KMS-11 (cell line): ENCODE results near the gene KRTAP9-8.
"Not testable (repeated sequence)": the region's sequence is repeated elsewhere in the genome, so short reads cannot be mapped to it uniquely, and the experiment has no call there.

Experiments
- H2AFZ ChIP-seq: fragments of 200-600 bp; sonication (generic); 2 replicates; pipeline ENCODE4 v1.6.1; 2016; ENCODE audit warnings: antibody characterized with exemption, mixed run types, low read depth
- H3K27ac ChIP-seq: fragments of 200-600 bp; sonication (generic); 2 replicates; pipeline ENCODE4 v1.6.1; 2016; ENCODE audit warnings: mild to moderate bottlenecking, mixed run types
- H3K27me3 ChIP-seq: fragments of 200-600 bp; sonication (generic); 2 replicates; pipeline ENCODE4 v1.6.1; 2017; ENCODE audit warnings: mild to moderate bottlenecking, low read depth, mixed run types, moderate library complexity; ENCODE audit not compliant: insufficient read depth
- H3K36me3 ChIP-seq: fragments of 200-600 bp; sonication (generic); 2 replicates; pipeline ENCODE4 v1.6.1; 2017; ENCODE audit warnings: mild to moderate bottlenecking, mixed run types; ENCODE audit not compliant: insufficient read depth
- H3K4me1 ChIP-seq: fragments of 200-600 bp; sonication (generic); 2 replicates; pipeline ENCODE4 v1.6.1; 2016; ENCODE audit warnings: mild to moderate bottlenecking, low read depth, mixed run types; ENCODE audit not compliant: poor library complexity, severe bottlenecking
- H3K4me2 ChIP-seq: fragments of 200-600 bp; sonication (generic); 2 replicates; pipeline ENCODE4 v1.7.0; 2016; ENCODE audit warnings: mild to moderate bottlenecking, mixed run types
- H3K4me3 ChIP-seq: fragments of 200-600 bp; sonication (generic); IDR thresholded peaks from 2 replicates; pipeline ENCODE4 v1.6.1; 2017; ENCODE audit warnings: low read depth, low read length, mixed read lengths; ENCODE audit not compliant: insufficient read depth
- H3K79me2 ChIP-seq: fragments of 200-600 bp; sonication (generic); 2 replicates; pipeline ENCODE4 v1.6.1; 2016; ENCODE audit warnings: low read depth, mixed run types; ENCODE audit not compliant: insufficient read depth
- H3K9ac ChIP-seq: fragments of 200-600 bp; sonication (generic); 2 replicates; pipeline ENCODE4 v1.6.1; 2016; ENCODE audit warnings: mild to moderate bottlenecking, mixed run types
- H4K20me1 ChIP-seq: fragments of 200-600 bp; sonication (generic); 2 replicates; pipeline ENCODE4 v1.6.1; 2016; ENCODE audit warnings: mild to moderate bottlenecking, mixed run types; ENCODE audit not compliant: insufficient read depth
- TF ChIP-seq, protein P1 (sequence below): fragments of 200-600 bp; sonication (generic); conservative IDR thresholded peaks from 2 replicates; pipeline ENCODE4 v1.6.1; 2017; ENCODE audit warnings: low read depth, mild to moderate bottlenecking, antibody characterized with exemption, low read length, moderate library complexity, mixed read lengths

KRTAP9-8 gene

DNA sequence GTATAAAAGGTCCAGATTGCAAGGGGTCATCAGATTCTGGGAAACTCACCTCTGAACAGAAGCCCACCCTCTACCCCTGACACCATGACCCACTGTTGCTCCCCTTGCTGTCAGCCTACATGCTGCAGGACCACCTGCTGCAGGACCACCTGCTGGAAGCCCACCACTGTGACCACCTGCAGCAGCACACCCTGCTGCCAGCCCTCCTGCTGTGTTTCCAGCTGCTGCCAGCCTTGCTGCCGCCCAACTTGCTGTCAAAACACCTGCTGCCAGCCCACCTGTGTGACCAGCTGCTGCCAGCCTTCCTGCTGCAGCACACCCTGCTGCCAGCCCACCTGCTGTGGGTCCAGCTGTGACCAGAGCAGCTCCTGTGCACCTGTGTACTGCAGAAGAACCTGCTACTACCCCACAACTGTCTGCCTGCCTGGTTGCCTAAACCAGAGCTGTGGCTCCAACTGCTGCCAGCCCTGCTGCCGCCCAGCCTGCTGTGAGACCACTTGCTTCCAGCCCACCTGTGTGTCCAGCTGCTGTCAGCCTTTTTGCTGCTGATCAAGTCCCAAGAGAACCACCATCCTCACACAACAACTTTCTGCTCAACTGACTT, 11.9 kb downstream of the KRTAP9-8 start, which contains the start of gene KRTAP9-4:
KRTAP9-4 (plus strand) TSS at position 51 of the 604 bp plus-strand sequence; CDS start at position 85, 34 bp downstream.
- H3K9ac ChIP-seq, H3K4me2 ChIP-seq, H3K4me3 ChIP-seq, H3K79me2 ChIP-seq, H3K36me3 ChIP-seq, H3K27ac ChIP-seq, H4K20me1 ChIP-seq, H2AFZ ChIP-seq, H3K27me3 ChIP-seq, H3K4me1 ChIP-seq: not testable (repeated sequence)

- H3K4me2 ChIP-seq = no peak overlapping the region
- no peaks in the 10 kb centered on the region for H3K27me3 ChIP-seq
- no peaks in the 10 kb centered on the region for H3K36me3 ChIP-seq
- no peak overlapping the region for H3K27ac ChIP-seq
- no peak overlapping the region for H2AFZ ChIP-seq
- H4K20me1 ChIP-seq = no peaks in the 10 kb centered on the region
- H3K4me1 ChIP-seq = no peaks in the 10 kb centered on the region
- no peak overlapping the region for H3K4me3 ChIP-seq
- no peak overlapping the region for H3K9ac ChIP-seq
- TF ChIP-seq, protein P1, sequence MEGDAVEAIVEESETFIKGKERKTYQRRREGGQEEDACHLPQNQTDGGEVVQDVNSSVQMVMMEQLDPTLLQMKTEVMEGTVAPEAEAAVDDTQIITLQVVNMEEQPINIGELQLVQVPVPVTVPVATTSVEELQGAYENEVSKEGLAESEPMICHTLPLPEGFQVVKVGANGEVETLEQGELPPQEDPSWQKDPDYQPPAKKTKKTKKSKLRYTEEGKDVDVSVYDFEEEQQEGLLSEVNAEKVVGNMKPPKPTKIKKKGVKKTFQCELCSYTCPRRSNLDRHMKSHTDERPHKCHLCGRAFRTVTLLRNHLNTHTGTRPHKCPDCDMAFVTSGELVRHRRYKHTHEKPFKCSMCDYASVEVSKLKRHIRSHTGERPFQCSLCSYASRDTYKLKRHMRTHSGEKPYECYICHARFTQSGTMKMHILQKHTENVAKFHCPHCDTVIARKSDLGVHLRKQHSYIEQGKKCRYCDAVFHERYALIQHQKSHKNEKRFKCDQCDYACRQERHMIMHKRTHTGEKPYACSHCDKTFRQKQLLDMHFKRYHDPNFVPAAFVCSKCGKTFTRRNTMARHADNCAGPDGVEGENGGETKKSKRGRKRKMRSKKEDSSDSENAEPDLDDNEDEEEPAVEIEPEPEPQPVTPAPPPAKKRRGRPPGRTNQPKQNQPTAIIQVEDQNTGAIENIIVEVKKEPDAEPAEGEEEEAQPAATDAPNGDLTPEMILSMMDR = no peak
- H3K79me2 ChIP-seq = no peaks in the 10 kb centered on the region
Observed at GRCh38 chr17:41251261-41251660, 13.5 kb downstream of the KRTAP9-8 start.

DNA sequence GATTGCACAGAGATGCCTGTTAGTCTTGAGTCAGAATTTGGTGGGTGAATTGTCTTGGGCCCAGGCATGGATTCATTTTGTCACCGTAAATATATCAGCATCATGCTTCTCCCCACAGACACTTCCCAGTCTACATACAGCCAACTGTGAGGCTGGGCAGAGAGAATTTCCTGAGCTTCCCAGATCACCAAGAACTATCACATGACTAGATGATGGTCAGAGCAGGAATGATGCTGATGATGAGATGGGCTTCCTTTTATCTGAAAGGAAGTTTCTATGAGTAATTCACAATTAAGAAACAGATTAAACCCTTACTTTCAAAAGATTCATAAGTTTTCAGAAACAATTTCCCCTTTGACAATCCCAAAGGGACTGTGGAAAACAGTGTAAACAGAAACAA, 17.1 kb downstream of the KRTAP9-8 start:
- H3K4me2 ChIP-seq = no peak overlapping the region
- no peak overlapping the region for H3K4me3 ChIP-seq
- no peaks in the 10 kb centered on the region for H3K4me1 ChIP-seq
- no peaks in the 10 kb centered on the region for H3K79me2 ChIP-seq
- TF ChIP-seq, protein P1 = no peak
- H3K36me3 ChIP-seq = no peaks in the 10 kb centered on the region
- H2AFZ ChIP-seq = no peak overlapping the region
- H3K27me3 ChIP-seq = no peaks in the 10 kb centered on the region
- no peak overlapping the region for H3K9ac ChIP-seq
- H4K20me1 ChIP-seq = no peaks in the 10 kb centered on the region
- H3K27ac ChIP-seq = no peak overlapping the region

DNA sequence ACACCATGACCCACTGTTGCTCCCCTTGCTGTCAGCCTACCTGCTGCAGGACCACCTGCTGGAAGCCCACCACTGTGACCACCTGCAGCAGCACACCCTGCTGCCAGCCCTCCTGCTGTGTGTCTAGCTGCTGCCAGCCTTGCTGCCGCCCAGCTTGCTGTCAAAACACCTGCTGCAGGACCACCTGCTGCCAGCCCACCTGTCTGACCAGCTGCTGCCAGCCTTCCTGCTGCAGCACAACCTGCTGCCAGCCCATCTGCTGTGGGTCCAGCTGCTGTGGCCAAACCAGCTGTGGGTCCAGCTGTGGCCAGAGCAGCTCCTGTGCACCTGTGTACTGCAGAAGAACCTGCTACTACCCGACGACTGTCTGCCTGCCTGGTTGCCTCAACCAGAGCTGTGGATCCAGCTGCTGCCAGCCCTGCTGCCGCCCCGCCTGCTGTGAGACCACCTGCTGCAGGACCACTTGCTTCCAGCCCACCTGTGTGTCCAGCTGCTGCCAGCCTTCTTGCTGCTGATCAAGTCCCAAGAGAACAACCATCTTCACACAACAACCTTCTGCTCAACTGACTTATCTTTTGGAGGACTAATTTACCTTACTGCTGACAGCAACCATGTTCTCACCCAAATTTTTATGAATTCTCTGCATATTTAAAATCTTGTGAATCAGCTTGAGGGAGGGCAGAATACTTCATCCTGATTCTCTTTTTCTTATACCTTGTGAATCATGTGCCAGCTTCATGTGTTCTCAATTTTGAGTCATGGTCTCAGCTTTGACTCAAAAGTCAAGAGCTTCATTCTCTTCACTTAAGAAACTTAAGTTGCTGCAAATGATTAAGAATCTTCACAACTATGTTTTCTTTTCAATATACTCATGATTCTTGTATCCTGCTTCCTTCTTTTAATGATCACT, 17.8 kb downstream of the KRTAP9-8 start, which contains the start of gene KRTAP9-9:
KRTAP9-9 (plus strand) TSS at position 4 of the 910 bp plus-strand sequence.
- not testable (repeated sequence) for H2AFZ ChIP-seq, H3K27ac ChIP-seq, H3K9ac ChIP-seq, H3K36me3 ChIP-seq, H3K27me3 ChIP-seq, H4K20me1 ChIP-seq, H3K79me2 ChIP-seq, H3K4me3 ChIP-seq, H3K4me2 ChIP-seq, H3K4me1 ChIP-seq

DNA sequence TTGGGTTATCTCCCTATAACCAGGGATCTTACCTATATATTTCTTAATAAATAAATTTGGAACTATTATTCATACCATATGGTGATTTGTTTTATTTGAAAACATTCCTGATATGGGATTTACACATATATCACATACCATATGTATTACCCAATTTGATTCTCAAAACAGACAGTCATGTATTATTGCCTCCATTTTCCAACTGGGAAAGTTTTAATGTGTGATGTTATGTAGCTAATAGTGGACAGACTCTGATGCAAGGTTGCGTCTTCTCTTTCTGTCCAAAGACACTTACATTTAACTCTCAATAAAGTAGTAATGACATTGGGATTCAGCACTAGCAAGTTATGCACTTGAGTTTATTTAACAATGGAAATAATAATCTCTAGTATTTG, 18.5 kb downstream of the KRTAP9-8 start:
- Histone ChIP-seq H4K20me1 (no peaks in the 10 kb centered on the region), H3K79me2 (no peaks in the 10 kb centered on the region), H3K4me3 (no peak overlapping the region), H3K27ac (no peak overlapping the region), H3K27me3 (no peaks in the 10 kb centered on the region), H3K36me3 (no peaks in the 10 kb centered on the region), H2AFZ (no peak overlapping the region), H3K4me2 (no peak overlapping the region), H3K9ac (no peak overlapping the region), H3K4me1 (no peaks in the 10 kb centered on the region)
- TF ChIP-seq, protein P1 = no peak
